Measurements from ENCODE around the gene S100A6.

DNA sequence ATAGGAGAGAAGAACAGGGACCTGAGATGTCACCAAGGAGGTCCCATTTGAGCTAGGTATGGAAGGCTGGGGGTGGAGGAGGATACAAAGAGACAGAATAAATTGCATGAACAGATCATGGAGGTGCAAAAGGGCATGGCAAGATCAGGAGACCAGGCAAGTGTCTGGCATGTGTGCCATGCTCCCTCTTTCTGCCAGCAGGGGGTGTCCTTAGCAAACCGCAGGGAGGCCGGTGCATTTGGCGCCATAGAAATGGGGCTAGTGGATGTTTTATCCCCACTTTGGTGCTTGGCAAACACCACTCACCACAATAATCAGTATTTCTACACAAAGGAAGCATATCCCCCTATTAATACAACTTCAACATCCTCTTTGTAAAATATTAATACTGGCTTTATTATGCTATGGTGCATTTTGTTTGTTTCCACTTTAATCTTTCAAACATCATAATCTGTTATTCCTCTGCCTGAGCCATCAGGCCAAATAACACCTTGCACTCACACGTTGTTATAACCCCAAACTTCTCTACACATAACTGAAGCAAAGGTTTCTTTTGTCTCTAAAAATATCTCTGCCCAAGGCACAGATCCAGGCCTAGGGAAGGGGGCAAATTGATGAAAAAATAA is 25.9 kb downstream of the S100A6 start:
- TF ChIP-seq POLR2A (IDR thresholded peaks at IDR 0.05; ENCODE audit: low read length) = no peak
- TF ChIP-seq, protein P1, sequence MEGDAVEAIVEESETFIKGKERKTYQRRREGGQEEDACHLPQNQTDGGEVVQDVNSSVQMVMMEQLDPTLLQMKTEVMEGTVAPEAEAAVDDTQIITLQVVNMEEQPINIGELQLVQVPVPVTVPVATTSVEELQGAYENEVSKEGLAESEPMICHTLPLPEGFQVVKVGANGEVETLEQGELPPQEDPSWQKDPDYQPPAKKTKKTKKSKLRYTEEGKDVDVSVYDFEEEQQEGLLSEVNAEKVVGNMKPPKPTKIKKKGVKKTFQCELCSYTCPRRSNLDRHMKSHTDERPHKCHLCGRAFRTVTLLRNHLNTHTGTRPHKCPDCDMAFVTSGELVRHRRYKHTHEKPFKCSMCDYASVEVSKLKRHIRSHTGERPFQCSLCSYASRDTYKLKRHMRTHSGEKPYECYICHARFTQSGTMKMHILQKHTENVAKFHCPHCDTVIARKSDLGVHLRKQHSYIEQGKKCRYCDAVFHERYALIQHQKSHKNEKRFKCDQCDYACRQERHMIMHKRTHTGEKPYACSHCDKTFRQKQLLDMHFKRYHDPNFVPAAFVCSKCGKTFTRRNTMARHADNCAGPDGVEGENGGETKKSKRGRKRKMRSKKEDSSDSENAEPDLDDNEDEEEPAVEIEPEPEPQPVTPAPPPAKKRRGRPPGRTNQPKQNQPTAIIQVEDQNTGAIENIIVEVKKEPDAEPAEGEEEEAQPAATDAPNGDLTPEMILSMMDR (IDR thresholded peaks at IDR 0.05) = peak; percentile 84
- no peak for TF ChIP-seq MAFK (IDR thresholded peaks at IDR 0.05; ENCODE audit: partially characterized antibody)
- TF ChIP-seq HOXA7 (CRISPR knock-in tag; IDR thresholded peaks at IDR 0.05) = no peak
- TF ChIP-seq EP300 (IDR thresholded peaks at IDR 0.05) = no peak
- TF ChIP-seq JUNB (IDR thresholded peaks at IDR 0.05) = no peak
- TF ChIP-seq TP53 (CRISPR knock-in tag; IDR thresholded peaks at IDR 0.05) = no peak
- TF ChIP-seq RCOR1 (IDR thresholded peaks at IDR 0.05; ENCODE audit: low read depth, low read length) = no peak

All from A549 (cell line).